Thyroid gland (tissue), 4 donors: ENCODE data around the gene ARHGEF28. TPM values are rescaled to one million over a fixed set of nuclear protein-coding genes. Genes with fewer than 3 reads are reported as not detected.

ENCODE experiments used
- DNase-seq, 2 donors: peaks; one replicate each; pipeline ENCODE4 v3.0.0-alpha.2; 2019
- H3K27ac ChIP-seq, 3 donors: fragments of 200-600 bp; sonication (generic); 1 replicate in 2 of 3; 2 replicates in 1 of 3; pipeline ENCODE4 v1.5.1; 2016 to 2019; ENCODE audit warnings: mild to moderate bottlenecking in 1 of 3, moderate library complexity in 1 of 3
- H3K27me3 ChIP-seq: fragments of 200-600 bp; sonication (generic); one replicate; pipeline ENCODE4 v1.5.1; 2019
- H3K36me3 ChIP-seq, 2 donors: fragments of 200-600 bp; sonication (generic); one replicate each; pipeline ENCODE4 v1.5.1; 2016 to 2019
- H3K4me1 ChIP-seq, 2 donors: fragments of 200-600 bp; sonication (generic); one replicate each; pipeline ENCODE4 v1.5.1; 2017 to 2019
- H3K4me3 ChIP-seq, 3 donors: fragments of 200-600 bp; sonication (generic); replicated peaks in 1 of 3; 1 replicate in 2 of 3; 2 replicates in 1 of 3; pipeline ENCODE4 v1.5.1; 2016; ENCODE audit warnings: mild to moderate bottlenecking in 1 of 3
- H3K9me3 ChIP-seq: fragments of 200-600 bp; sonication (generic); one replicate; pipeline ENCODE4 v1.5.1; 2017
- CTCF ChIP-seq, 6 experiments: fragments of 200-600 bp in 3 of 6; fragments of 450-650 bp in 3 of 6; sonication (generic) in 3 of 6; IDR thresholded peaks; one replicate each; pipeline ENCODE4 v1.5.1; 2016 to 2019; ENCODE audit warnings: antibody characterized with exemption in 6 of 6, mild to moderate bottlenecking in 2 of 6, inconsistent platforms in 1 of 6, moderate library complexity in 1 of 6
- POLR2A ChIP-seq, 2 donors: fragments of 450-650 bp; IDR thresholded peaks; one replicate each; pipeline ENCODE4 v1.6.1; 2017; ENCODE audit warnings: antibody characterized with exemption in 2 of 2, mild to moderate bottlenecking in 2 of 2, moderate library complexity in 1 of 2
- WGBS, 2 donors: methylation state at CpG; one replicate each; pipeline ENCODE4 v1.1.5; 2017; 5-methylcytosine and 5-hydroxymethylcytosine counted together
- intact Hi-C: fragments of 100-400 bp; cut with DNase I; formaldehyde crosslinking; loops from one replicate; pipeline ENCODE4 v1.15.1; 2023
- total RNA-seq, 4 donors: library from RNA; depleted of rRNA; stranded (reverse); fragments of >200 nt; gene quantifications; one replicate each; pipeline ENCODE4 v1.2.3, GENCODE V29; 2016

ARHGEF28 gene
- total RNA-seq, 4 donors from 2014 or later = 43.6 to 58.8 (median 55.3) TPM

- DNase-seq = no peak
- no peak for TF ChIP-seq POLR2A (IDR thresholded peaks at IDR 0.05)
- no peak for TF ChIP-seq CTCF (IDR thresholded peaks at IDR 0.05)
- H3K9me3 ChIP-seq = no peaks in the 10 kb centered on the region
- H3K27ac ChIP-seq = no peak overlapping the region
- intact Hi-C loops = no loop called here
- H3K4me1 ChIP-seq = peaks cover 7 to 15% of the 10 kb centered on the region in 2 donors
- no peaks in the 10 kb centered on the region for H3K36me3 ChIP-seq
- no peaks in the 10 kb centered on the region for H3K27me3 ChIP-seq
- H3K4me3 ChIP-seq = no peak overlapping the region
- WGBS, 2 donors = 94 to 97% methylated on average over 1 of the region's 1 CpG
Observed at GRCh38 chr5:73757416-73757815, 131.4 kb downstream of the ARHGEF28 start.

DNA sequence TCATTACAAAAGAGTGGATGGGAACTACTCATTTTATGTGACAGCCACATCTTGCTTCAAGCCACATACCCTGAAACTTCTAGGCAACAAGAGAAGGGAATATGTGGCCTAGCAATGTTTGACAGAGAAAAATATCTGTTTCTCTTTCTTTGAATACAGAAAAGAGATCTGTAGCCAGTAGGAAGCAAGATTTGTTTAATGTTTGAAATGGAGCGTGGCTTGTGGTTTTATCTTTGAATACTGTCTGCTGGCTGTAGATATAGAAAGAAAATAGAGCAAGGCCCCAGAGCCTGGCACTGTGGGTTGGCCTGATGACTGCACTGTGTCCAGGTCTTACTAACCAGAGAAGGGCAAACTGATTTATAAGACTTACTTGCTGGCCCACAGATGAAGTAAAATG lies 133.8 kb downstream of the ARHGEF28 start:
- H3K36me3 ChIP-seq = no peaks in the 10 kb centered on the region
- TF ChIP-seq CTCF (IDR thresholded peaks at IDR 0.05) (no peak), POLR2A (IDR thresholded peaks at IDR 0.05) (peak in 1 of 2 donors; percentile 5)
- WGBS, 2 donors = 56 to 70% methylated on average over 1 of the region's 1 CpG
- H3K4me3 ChIP-seq = no peak overlapping the region
- no peaks in the 10 kb centered on the region for H3K9me3 ChIP-seq
- DNase-seq = no peak
- H3K27ac ChIP-seq = peak overlapping the region; percentile 32 to 71 (median 41)
- intact Hi-C loops = no loop called here
- no peaks in the 10 kb centered on the region for H3K27me3 ChIP-seq
- H3K4me1 ChIP-seq = peaks cover 7 to 15% of the 10 kb centered on the region in 2 donors

- Histone ChIP-seq H3K27ac (no peak overlapping the region), H3K27me3 (no peaks in the 10 kb centered on the region), H3K4me1 (peaks cover 7 to 15% of the 10 kb centered on the region in 2 donors), H3K4me3 (no peak overlapping the region), H3K9me3 (no peaks in the 10 kb centered on the region), H3K36me3 (no peaks in the 10 kb centered on the region)
- no peak for DNase-seq
- intact Hi-C loops = no loop called here
- 89 to 92% methylated on average over 7 of the region's 7 CpGs for WGBS, 2 donors
- no peak for TF ChIP-seq POLR2A (IDR thresholded peaks at IDR 0.05)
- TF ChIP-seq CTCF (IDR thresholded peaks at IDR 0.05) = no peak
Observed at GRCh38 chr5:73763300-73764032, 137.5 kb downstream of the ARHGEF28 start.

- intact Hi-C loops = no loop called here
- 99 to 100% methylated on average over 2 of the region's 2 CpGs for WGBS, 2 donors
- no peak for DNase-seq
- no peaks in the 10 kb centered on the region for H3K27me3 ChIP-seq
- no peak overlapping the region for H3K4me3 ChIP-seq
- H3K27ac ChIP-seq = no peak overlapping the region
- H3K9me3 ChIP-seq = no peaks in the 10 kb centered on the region
- no peak for TF ChIP-seq POLR2A (IDR thresholded peaks at IDR 0.05)
- no peak for TF ChIP-seq CTCF (IDR thresholded peaks at IDR 0.05)
- H3K36me3 ChIP-seq = no peaks in the 10 kb centered on the region
- H3K4me1 ChIP-seq = peaks cover 7 to 8% of the 10 kb centered on the region in 2 donors
Observed at GRCh38 chr5:73764586-73764985, 138.6 kb downstream of the ARHGEF28 start.

DNA sequence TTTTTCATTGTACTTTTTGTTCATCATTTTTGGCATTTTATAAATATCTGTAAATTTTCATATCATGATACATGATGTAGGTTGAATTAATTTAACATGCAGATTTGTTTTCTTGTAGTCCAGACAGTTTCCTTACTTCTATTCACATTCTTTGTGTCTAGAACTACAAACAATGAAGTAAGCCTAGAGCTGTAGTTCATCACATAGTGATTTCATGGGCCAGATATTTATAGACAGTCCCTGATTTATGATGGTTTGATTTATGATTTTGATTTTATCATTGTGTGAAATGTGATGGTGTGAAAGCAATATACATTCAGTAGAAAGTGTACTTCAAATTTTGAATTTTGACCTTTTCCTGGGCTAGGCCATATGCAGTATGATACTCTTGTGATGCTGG lies 139.0 kb downstream of the ARHGEF28 start:
- TF ChIP-seq POLR2A (IDR thresholded peaks at IDR 0.05) (no peak), CTCF (IDR thresholded peaks at IDR 0.05) (no peak)

More for the DNA sequence above, 139.0 kb downstream of the ARHGEF28 start:
- intact Hi-C loops = no loop called here
- DNase-seq = no peak
- Histone ChIP-seq H3K9me3 (no peaks in the 10 kb centered on the region), H3K27me3 (no peaks in the 10 kb centered on the region), H3K4me1 (peaks cover 4 to 5% of the 10 kb centered on the region in 2 donors), H3K4me3 (no peak overlapping the region), H3K36me3 (no peaks in the 10 kb centered on the region), H3K27ac (no peak overlapping the region)
